ENCODE data around the gene KCNA2. TPM values are rescaled to one million over a fixed set of nuclear protein-coding genes. Genes with fewer than 3 reads are reported as not detected.

Gene KCNA2
- total and polyA plus RNA-seq, 2 of the 13 experiments (the other 11 are each of a cell fraction or from before 2014, with no cell fraction given) = not detected

GRCh38 chr1:110596312-110596711, 9.8 kb downstream of the KCNA2 start (continued):
- no peak for TF ChIP-seq ZNF280B (CRISPR knock-in tag; IDR thresholded peaks at IDR 0.05; ENCODE audit: borderline replicate concordance)

GRCh38 chr1:110595353-110595710, 10.8 kb downstream of the KCNA2 start:
- in situ Hi-C loops (cut with HindIII; ENCODE audit: extremely low pct_ligation_motif_present, low pct_unique_long_range_greater_than_20kb) (no loop called here), intact Hi-C loops (cut with micrococcal nuclease; ENCODE audit: unreplicated experiment) (no loop called here)
- H2AFZ ChIP-seq (ENCODE audit: low read length) = no peak overlapping the region
- no peaks in the 10 kb centered on the region for H3K4me1 ChIP-seq (ENCODE audit: insufficient read depth, low read length)
- no peaks in the 10 kb centered on the region for H3K36me3 ChIP-seq (replicated peaks in 1 of 2; ENCODE audit: control insufficient read depth in 1 of 2, insufficient read depth in 2 of 2, low read length in 2 of 2)
- no peak overlapping the region for H3K27ac ChIP-seq (ENCODE audit: extremely low read length, insufficient read depth, low read length)
- TF ChIP-seq ZFP37 (CRISPR knock-in tag; IDR thresholded peaks at IDR 0.05; ENCODE audit: borderline replicate concordance) (no peak), ZNF567 (CRISPR knock-in tag; IDR thresholded peaks at IDR 0.05; ENCODE audit: borderline replicate concordance) (no peak)
- no peaks in the 10 kb centered on the region for H3K79me2 ChIP-seq (ENCODE audit: insufficient read depth, low read length)
- ATAC-seq = no peak
- no peak for FAIRE-seq
- H3K9me3 ChIP-seq (ENCODE audit: low read length) = no peaks in the 10 kb centered on the region
- H3K4me2 ChIP-seq (ENCODE audit: low read depth, low read length) = no peak overlapping the region
- CTCF ChIA-PET (ENCODE audit: low intra/inter-chr PET ratio, low total read pairs) = no interaction called here
- DNase-seq (ENCODE audit: low spot score) = no peak
- no peaks in the 10 kb centered on the region for H4K20me1 ChIP-seq (ENCODE audit: insufficient read depth, low read length)
- H3K9ac ChIP-seq (ENCODE audit: insufficient read depth, low read depth, low read length) = no peak overlapping the region
- H3K4me3 ChIP-seq (replicated peaks in 1 of 3; ENCODE audit: insufficient read depth in 1 of 3, low read depth in 2 of 3, low read length in 3 of 3) = no peak overlapping the region
- no TSS peak for BruUV-seq (replicated peaks)
- POLR2A ChIA-PET = no interaction called here
- 0 out of 5 replicates have a peak, but pooled peaks cover 0 to 3% of the 10 kb centered on the region in 2 experiments for H3K27me3 ChIP-seq (ENCODE audit: control insufficient read depth in 1 of 2, insufficient read depth in 2 of 2, low read length in 2 of 2)

- intact Hi-C loops (cut with micrococcal nuclease; ENCODE audit: unreplicated experiment) (no loop called here), in situ Hi-C loops (cut with HindIII; ENCODE audit: extremely low pct_ligation_motif_present, low pct_unique_long_range_greater_than_20kb) (no loop called here)
- H3K4me3 ChIP-seq (replicated peaks in 1 of 3; ENCODE audit: insufficient read depth in 1 of 3, low read depth in 2 of 3, low read length in 3 of 3) = no peak overlapping the region
- H2AFZ ChIP-seq (ENCODE audit: low read length) = no peak overlapping the region
- DNase-seq (ENCODE audit: low spot score) (no peak), FAIRE-seq (no peak), ATAC-seq (no peak)
- ChIA-PET CTCF (ENCODE audit: low intra/inter-chr PET ratio, low total read pairs) (no interaction called here), POLR2A (no interaction called here)
- H3K27ac ChIP-seq (ENCODE audit: extremely low read length, insufficient read depth, low read length) = no peak overlapping the region
- no peak overlapping the region for H3K4me2 ChIP-seq (ENCODE audit: low read depth, low read length)
- H3K9ac ChIP-seq (ENCODE audit: insufficient read depth, low read depth, low read length) = no peak overlapping the region
- H3K4me1 ChIP-seq (ENCODE audit: insufficient read depth, low read length) = no peaks in the 10 kb centered on the region
- H3K27me3 ChIP-seq (ENCODE audit: control insufficient read depth in 1 of 2, insufficient read depth in 2 of 2, low read length in 2 of 2) = 0 out of 5 replicates have a peak, but pooled peaks cover 0 to 3% of the 10 kb centered on the region in 2 experiments
- H3K79me2 ChIP-seq (ENCODE audit: insufficient read depth, low read length) = no peaks in the 10 kb centered on the region
- no TSS peak for BruUV-seq (replicated peaks)
- no peaks in the 10 kb centered on the region for H3K36me3 ChIP-seq (replicated peaks in 1 of 2; ENCODE audit: control insufficient read depth in 1 of 2, insufficient read depth in 2 of 2, low read length in 2 of 2)
- no peaks in the 10 kb centered on the region for H3K9me3 ChIP-seq (ENCODE audit: low read length)
- TF ChIP-seq ELF1 (CRISPR knock-in tag; IDR thresholded peaks at IDR 0.05) = no peak
- H4K20me1 ChIP-seq (ENCODE audit: insufficient read depth, low read length) = no peaks in the 10 kb centered on the region
- 1% methylated on average over 6 of the region's 7 CpGs for WGBS (ENCODE audit: low lambda C conversion rate)
Observed at GRCh38 chr1:110594456-110595352, 11.5 kb downstream of the KCNA2 start.
